Right cardiac atrium (tissue), 5 donors: Measurements from ENCODE around the gene TBC1D22A. TPM values are rescaled to one million over a fixed set of nuclear protein-coding genes. Genes with fewer than 3 reads are reported as not detected.

Experiments
- ATAC-seq, 2 donors: fragments of 200-7000 bp; cut with Tn5 transposase; one replicate each; pipeline versions ENCODE4 v1.8.0 to v1.9.1; 2020; ENCODE audit warnings: moderate library complexity in 2 of 2, mild to moderate bottlenecking in 1 of 2
- DNase-seq, 3 donors: peaks; one replicate each; pipeline ENCODE4 v3.0.0-alpha.2; 2020
- H3K27ac ChIP-seq: one replicate; pipeline ENCODE4 v1.5.1; 2013; ENCODE audit warnings: mild to moderate bottlenecking, low read length, control low read depth, moderate library complexity
- H3K27me3 ChIP-seq: one replicate; pipeline ENCODE4 v1.6.1; 2013; ENCODE audit not compliant: control insufficient read depth, insufficient read depth
- H3K4me1 ChIP-seq: one replicate; pipeline ENCODE4 v1.6.1; 2013; ENCODE audit warnings: low read length; ENCODE audit not compliant: control insufficient read depth, insufficient read depth
- H3K4me3 ChIP-seq: one replicate; pipeline ENCODE4 v1.5.1; 2013; ENCODE audit warnings: low read length, control low read depth
- H3K9me3 ChIP-seq: one replicate; pipeline ENCODE4 v1.6.1; 2013; ENCODE audit warnings: low read length; ENCODE audit not compliant: control insufficient read depth
- WGBS: extraction: QIAGEN DNeasy Blood & Tissue Kit; methylation state at CpG from one replicate; pipeline ENCODE4 v1.1.7; 2013; 5-methylcytosine and 5-hydroxymethylcytosine counted together
- intact Hi-C, 4 donors: fragments of 100-400 bp; cut with DNase I; formaldehyde crosslinking; loops; one replicate each; pipeline versions ENCODE4 v1.11.0 to v1.14.0; 2022 to 2023
- polyA plus RNA-seq: library from polyadenylated mRNA; stranded (reverse); fragments of 200-250 nt; gene quantifications from one replicate; pipeline ENCODE4 v1.2.3, GENCODE V29; 2013
- total RNA-seq, 4 donors: library from RNA; stranded (reverse); fragmentation: NEBNext Ultra II Directional; extraction: Animal tissue kit (Norgen Biotek cat#: 25700); gene quantifications; one replicate each; pipeline ENCODE4 v1.2.1, GENCODE V29; 2021
- donor health status: healthy with polysubstance abuse.
- donor health status: DM: no; HTN: yes; CAD: no.
- donor health status: DM: no; HTN: no; CAD: no.
- donor health status: DM: no; HTN: yes; CAD: no; lungs with severe emphysema.
- donor health status: DM: yes; HTN: yes; CAD: no.

Gene TBC1D22A
- total and polyA plus RNA-seq, 5 donors: 12.0 to 17.3 (median 15.7) TPM

- ATAC-seq: no peak
- H3K27ac ChIP-seq: no peak overlapping the region
- intact Hi-C loops: no loop called here
These were observed 4.2 kb downstream of the TBC1D22A start for GRCh38 chr22:46766611-46767010.

GRCh38 chr22:46767249-46767985 is 5.0 kb downstream of the TBC1D22A start:
- Histone ChIP-seq H3K4me3 (no peak overlapping the region), H3K9me3 (no peaks in the 10 kb centered on the region), H3K4me1 (peaks cover 12% of the 10 kb centered on the region), H3K27me3 (no peaks in the 10 kb centered on the region), H3K27ac (no peak overlapping the region)
- WGBS: 94% methylated on average over 11 of the region's 11 CpGs
- peak in 2 of 3 donors; percentile 26 to 40 for DNase-seq
- intact Hi-C loops: no loop called here
- no peak for ATAC-seq

More at GRCh38 chr22:46766611-46767010, 4.2 kb downstream of the TBC1D22A start:
- DNase-seq: peak in 2 of 3 donors; percentile 30 to 41
- Histone ChIP-seq H3K4me1 (peaks cover 12% of the 10 kb centered on the region), H3K4me3 (no peak overlapping the region), H3K27me3 (no peaks in the 10 kb centered on the region), H3K9me3 (no peaks in the 10 kb centered on the region)
- 96% methylated on average over 8 of the region's 8 CpGs for WGBS

- ATAC-seq (peak; percentile 40 to 43), DNase-seq (peak in 1 of 3 donors; percentile 71)
- 74% methylated on average over 17 of the region's 17 CpGs for WGBS
- Histone ChIP-seq H3K4me1 (peaks cover 15% of the 10 kb centered on the region), H3K4me3 (no peak overlapping the region), H3K9me3 (no peaks in the 10 kb centered on the region), H3K27me3 (no peaks in the 10 kb centered on the region), H3K27ac (peak overlapping the region; percentile 16)
- intact Hi-C loops: no loop called here
These were observed 6.8 kb downstream of the TBC1D22A start for GRCh38 chr22:46769191-46769675.

- intact Hi-C loops: no loop called here
- H3K27ac ChIP-seq: peak overlapping the region; percentile 16
- 86% methylated on average over 6 of the region's 6 CpGs for WGBS
- H3K4me3 ChIP-seq: no peak overlapping the region
- no peaks in the 10 kb centered on the region for H3K27me3 ChIP-seq
- H3K9me3 ChIP-seq: no peaks in the 10 kb centered on the region
- ATAC-seq (peak; percentile 2 to 5), DNase-seq (peak in 1 of 3 donors; percentile 49)
- peaks cover 15% of the 10 kb centered on the region for H3K4me1 ChIP-seq
These were observed 7.3 kb downstream of the TBC1D22A start for GRCh38 chr22:46769706-46770105.

- Histone ChIP-seq H3K27ac (peak overlapping the region; percentile 37), H3K4me1 (peaks cover 15% of the 10 kb centered on the region), H3K27me3 (no peaks in the 10 kb centered on the region), H3K4me3 (no peak overlapping the region), H3K9me3 (no peaks in the 10 kb centered on the region)
- intact Hi-C loops: no loop called here
- DNase-seq (peak in 2 of 3 donors; percentile 47 to 52), ATAC-seq (peak in 1 of 2 donors; percentile 4)
- WGBS: 62% methylated on average over 14 of the region's 14 CpGs
These were observed 7.7 kb downstream of the TBC1D22A start for GRCh38 chr22:46770151-46770641.

GRCh38 chr22:46770726-46771125 is 8.3 kb downstream of the TBC1D22A start:
- H3K9me3 ChIP-seq: no peaks in the 10 kb centered on the region
- intact Hi-C loops: no loop called here
- H3K27ac ChIP-seq: peak overlapping the region; percentile 37
- DNase-seq (peak in 2 of 3 donors; percentile 74 to 78), ATAC-seq (no peak)
- H3K27me3 ChIP-seq: no peaks in the 10 kb centered on the region
- 58% methylated on average over 9 of the region's 9 CpGs for WGBS
- no peak overlapping the region for H3K4me3 ChIP-seq
- H3K4me1 ChIP-seq: peaks cover 15% of the 10 kb centered on the region

GRCh38 chr22:46773076-46773475 is 10.6 kb downstream of the TBC1D22A start:
- no peak for ATAC-seq
- DNase-seq: no peak
- H3K27ac ChIP-seq: no peak overlapping the region
- H3K9me3 ChIP-seq: no peaks in the 10 kb centered on the region
- intact Hi-C loops: no loop called here
- H3K4me1 ChIP-seq: peaks cover 21% of the 10 kb centered on the region
- no peaks in the 10 kb centered on the region for H3K27me3 ChIP-seq
- no peak overlapping the region for H3K4me3 ChIP-seq
- 81% methylated on average over 10 of the region's 10 CpGs for WGBS

- Histone ChIP-seq H3K4me1 (peaks cover 19% of the 10 kb centered on the region), H3K27ac (peak overlapping the region; percentile 20), H3K27me3 (no peaks in the 10 kb centered on the region), H3K4me3 (no peak overlapping the region), H3K9me3 (no peaks in the 10 kb centered on the region)
- 85% methylated on average over 24 of the region's 24 CpGs for whole genome bisulfite sequencing
- intact Hi-C loops: no loop called here
- DNase-seq (peak in 2 of 3 donors; percentile 60 to 66), ATAC-seq (peak; percentile 10 to 12)
These were observed 12.0 kb downstream of the TBC1D22A start for GRCh38 chr22:46774253-46774979.

- no peaks in the 10 kb centered on the region for H3K9me3 ChIP-seq
- no peak overlapping the region for H3K4me3 ChIP-seq
- DNase-seq: no peak
- ATAC-seq: no peak
- no peak overlapping the region for H3K27ac ChIP-seq
- H3K4me1 ChIP-seq: peaks cover 14% of the 10 kb centered on the region
- 78% methylated on average over 20 of the region's 20 CpGs for WGBS
- intact Hi-C loops: no loop called here
- no peaks in the 10 kb centered on the region for H3K27me3 ChIP-seq
These were observed 12.8 kb downstream of the TBC1D22A start for GRCh38 chr22:46774980-46775849.
